Large intestine (tissue), 3 donors: ENCODE measurements around the gene WDR48. TPM values are rescaled to one million over a fixed set of nuclear protein-coding genes. Genes with fewer than 3 reads are reported as not detected.

ENCODE experiments used
- DNase-seq, 2 donors: peaks; one replicate each; pipeline versions ENCODE4 v3.0.0 to v3.0.0-alpha.2; 2013
- H3K27ac ChIP-seq: one replicate; pipeline ENCODE4 v1.5.1; 2013; ENCODE audit warnings: low read length
- H3K27me3 ChIP-seq: 2 replicates; pipeline ENCODE4 v1.6.1; 2013; ENCODE audit warnings: low read length; ENCODE audit not compliant: control insufficient read depth, insufficient read depth
- H3K36me3 ChIP-seq: 2 replicates; pipeline ENCODE4 v1.6.1; 2013; ENCODE audit warnings: low read length; ENCODE audit not compliant: control insufficient read depth, insufficient read depth
- H3K4me1 ChIP-seq: one replicate; pipeline ENCODE4 v1.6.1; 2013; ENCODE audit warnings: low read length; ENCODE audit not compliant: control insufficient read depth, insufficient read depth
- H3K4me3 ChIP-seq: one replicate; pipeline ENCODE4 v1.5.1; 2013; ENCODE audit warnings: low read length
- H3K9me3 ChIP-seq: one replicate; pipeline ENCODE4 v1.6.1; 2013; ENCODE audit warnings: mild to moderate bottlenecking, low read depth, low read length, moderate library complexity; ENCODE audit not compliant: control insufficient read depth
- WGBS: methylation state at CpG from one replicate; pipeline ENCODE4 v1.1.5; 2013; ENCODE audit warnings: low lambda C conversion rate; ENCODE audit not compliant: insufficient coverage; 5-methylcytosine and 5-hydroxymethylcytosine counted together
- polyA plus RNA-seq: library from polyadenylated mRNA; unstranded; fragments of 120-200 nt; gene quantifications from one replicate; pipeline ENCODE4 v1.2.1, GENCODE V29; 2013

WDR48 gene
- polyA plus RNA-seq, 1 donor: 40.0 TPM

GRCh38 chr3:39062180-39062579 lies 10.4 kb downstream of the WDR48 start:
- Histone ChIP-seq H3K4me1 (no peaks in the 10 kb centered on the region), H3K4me3 (no peak overlapping the region), H3K27me3 (no peaks in the 10 kb centered on the region), H3K36me3 (peaks cover 4% of the 10 kb centered on the region), H3K9me3 (no peaks in the 10 kb centered on the region), H3K27ac (no peak overlapping the region)
- peak in 1 of 2 donors; percentile 12 for DNase-seq
- no CpG with 5 or more reads among the region's 1 CpG for WGBS

GRCh38 chr3:39063143-39063542 lies 11.3 kb downstream of the WDR48 start:
- no peak for DNase-seq
- Histone ChIP-seq H3K4me3 (no peak overlapping the region), H3K36me3 (peaks cover 10% of the 10 kb centered on the region), H3K4me1 (no peaks in the 10 kb centered on the region), H3K27me3 (no peaks in the 10 kb centered on the region), H3K27ac (no peak overlapping the region), H3K9me3 (no peaks in the 10 kb centered on the region)
- 100% methylated on average over 1 of the region's 3 CpGs for WGBS

- peaks cover 19% of the 10 kb centered on the region for H3K36me3 ChIP-seq
- DNase-seq: no peak
- no peaks in the 10 kb centered on the region for H3K9me3 ChIP-seq
- no peak overlapping the region for H3K27ac ChIP-seq
- H3K4me3 ChIP-seq: no peak overlapping the region
- 100% methylated on average over 1 of the region's 1 CpG for WGBS
- H3K4me1 ChIP-seq: no peaks in the 10 kb centered on the region
- H3K27me3 ChIP-seq: no peaks in the 10 kb centered on the region
These were observed 12.8 kb downstream of the WDR48 start for GRCh38 chr3:39064646-39065045.

GRCh38 chr3:39065197-39065596 lies 13.4 kb downstream of the WDR48 start:
- H3K4me1 ChIP-seq: no peaks in the 10 kb centered on the region
- no peak overlapping the region for H3K4me3 ChIP-seq
- DNase-seq: peak in 1 of 2 donors; percentile 6
- WGBS: no CpG with 5 or more reads among the region's 1 CpG
- H3K27ac ChIP-seq: no peak overlapping the region
- H3K36me3 ChIP-seq: peaks cover 20% of the 10 kb centered on the region
- H3K27me3 ChIP-seq: no peaks in the 10 kb centered on the region
- H3K9me3 ChIP-seq: no peaks in the 10 kb centered on the region

- H3K4me1 ChIP-seq: no peaks in the 10 kb centered on the region
- no peak for DNase-seq
- no peak overlapping the region for H3K27ac ChIP-seq
- H3K27me3 ChIP-seq: no peaks in the 10 kb centered on the region
- H3K36me3 ChIP-seq: peaks cover 32% of the 10 kb centered on the region
- WGBS: no CpG with 5 or more reads among the region's 1 CpG
- H3K9me3 ChIP-seq: no peaks in the 10 kb centered on the region
- H3K4me3 ChIP-seq: no peak overlapping the region
These were observed 15.5 kb downstream of the WDR48 start for GRCh38 chr3:39067286-39067685.

- 90% methylated on average over 2 of the region's 3 CpGs for WGBS
- Histone ChIP-seq H3K36me3 (peaks cover 45% of the 10 kb centered on the region), H3K4me1 (no peaks in the 10 kb centered on the region), H3K9me3 (no peaks in the 10 kb centered on the region), H3K4me3 (no peak overlapping the region), H3K27me3 (no peaks in the 10 kb centered on the region), H3K27ac (no peak overlapping the region)
- DNase-seq: no peak
These were observed 16.7 kb downstream of the WDR48 start for GRCh38 chr3:39068556-39068955.

- WGBS: 100% methylated on average over 8 of the region's 10 CpGs
- peaks cover 74% of the 10 kb centered on the region for H3K36me3 ChIP-seq
- H3K4me3 ChIP-seq: no peak overlapping the region
- no peaks in the 10 kb centered on the region for H3K27me3 ChIP-seq
- H3K4me1 ChIP-seq: no peaks in the 10 kb centered on the region
- H3K9me3 ChIP-seq: no peaks in the 10 kb centered on the region
- no peak overlapping the region for H3K27ac ChIP-seq
- DNase-seq: no peak
These were observed 24.1 kb downstream of the WDR48 start for GRCh38 chr3:39075910-39076309.

GRCh38 chr3:39079530-39079929 lies 27.7 kb downstream of the WDR48 start:
- no peaks in the 10 kb centered on the region for H3K9me3 ChIP-seq
- H3K36me3 ChIP-seq: peaks cover 52% of the 10 kb centered on the region
- H3K4me1 ChIP-seq: no peaks in the 10 kb centered on the region

GRCh38 chr3:39080026-39080425 lies 28.2 kb downstream of the WDR48 start:
- no peaks in the 10 kb centered on the region for H3K4me1 ChIP-seq
- H3K9me3 ChIP-seq: no peaks in the 10 kb centered on the region
- H3K27me3 ChIP-seq: no peaks in the 10 kb centered on the region
- H3K36me3 ChIP-seq: peaks cover 47% of the 10 kb centered on the region
- H3K27ac ChIP-seq: no peak overlapping the region
- no peak overlapping the region for H3K4me3 ChIP-seq
- no peak for DNase-seq

More at GRCh38 chr3:39079530-39079929, 27.7 kb downstream of the WDR48 start:
- Histone ChIP-seq H3K4me3 (no peak overlapping the region), H3K27ac (no peak overlapping the region), H3K27me3 (no peaks in the 10 kb centered on the region)
- no peak for DNase-seq

GRCh38 chr3:39082666-39083313 lies 31.0 kb downstream of the WDR48 start:
- Histone ChIP-seq H3K4me1 (no peaks in the 10 kb centered on the region), H3K9me3 (no peaks in the 10 kb centered on the region), H3K36me3 (peaks cover 50% of the 10 kb centered on the region), H3K27ac (no peak overlapping the region), H3K27me3 (no peaks in the 10 kb centered on the region), H3K4me3 (no peak overlapping the region)
- no peak for DNase-seq
- WGBS: 100% methylated on average over 2 of the region's 4 CpGs

GRCh38 chr3:39086144-39086543 lies 34.3 kb downstream of the WDR48 start:
- Histone ChIP-seq H3K9me3 (no peaks in the 10 kb centered on the region), H3K36me3 (peaks cover 55% of the 10 kb centered on the region), H3K4me1 (no peaks in the 10 kb centered on the region), H3K27ac (no peak overlapping the region), H3K27me3 (no peaks in the 10 kb centered on the region), H3K4me3 (no peak overlapping the region)
- DNase-seq: peak in 1 of 2 donors; percentile 45
- WGBS: no CpG with 5 or more reads among the region's 4 CpGs
